GM18520 (cell line): Measurements from ENCODE around the gene TARBP1.

Experiments used
- ATAC-seq: cut with Tn5 transposase; IDR thresholded peaks from one replicate; pipeline ENCODE4 v1.9.1; 2021; ENCODE audit not compliant: unreplicated experiment

Gene TARBP1

DNA sequence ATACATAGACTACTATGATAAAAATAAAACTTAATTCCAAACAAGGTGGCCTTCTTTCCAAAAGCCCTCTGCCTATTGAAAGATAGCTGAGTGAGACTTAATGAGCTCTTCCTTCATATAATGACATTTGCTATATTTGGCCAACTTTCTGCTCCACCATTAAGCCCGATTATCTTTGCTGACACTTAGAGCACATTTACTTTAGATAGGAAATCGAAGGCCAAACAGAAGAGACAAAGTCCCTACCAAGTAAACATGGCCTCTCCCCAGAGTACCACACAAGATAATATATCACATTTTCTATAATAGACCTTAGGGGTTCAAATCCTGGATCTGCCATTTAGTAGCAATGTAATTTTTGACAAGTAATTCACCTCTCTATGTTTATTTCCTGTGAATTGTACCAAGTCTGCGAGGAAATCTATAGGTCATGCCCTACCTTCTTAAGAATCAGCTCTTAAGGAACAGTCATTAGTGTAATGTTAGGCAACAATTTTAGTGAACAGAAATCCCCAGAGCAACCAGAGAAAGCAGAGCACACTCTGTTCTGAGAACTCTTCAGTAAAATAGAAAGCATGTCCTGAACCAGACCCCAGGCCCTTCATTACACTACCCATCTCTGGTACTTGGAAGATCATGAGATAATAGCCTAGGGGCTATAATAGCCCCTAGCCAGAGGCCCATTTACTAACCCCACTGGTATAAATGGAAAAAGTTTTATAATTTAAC is 123.0 kb downstream of the TARBP1 start:
- ATAC-seq = no peak

DNA sequence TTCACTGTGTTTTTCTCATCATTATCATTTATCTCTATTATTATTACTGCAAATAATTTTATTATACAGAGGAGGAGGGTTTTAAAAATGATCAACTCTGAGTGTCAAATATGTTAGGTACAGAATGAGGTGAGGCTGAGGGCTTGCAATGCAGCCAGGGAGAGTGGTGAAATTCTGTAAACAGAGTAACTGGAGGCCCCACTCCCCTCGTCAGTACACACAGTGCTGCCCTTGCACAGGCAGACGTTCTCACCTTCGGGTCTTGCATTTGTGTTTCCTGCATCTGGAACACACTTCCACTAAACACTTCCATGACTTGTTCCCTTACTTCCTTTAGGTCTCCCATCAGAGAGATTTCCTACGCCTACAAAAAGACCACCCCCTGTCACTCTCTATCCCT is 130.0 kb downstream of the TARBP1 start:
- no peak for ATAC-seq

DNA sequence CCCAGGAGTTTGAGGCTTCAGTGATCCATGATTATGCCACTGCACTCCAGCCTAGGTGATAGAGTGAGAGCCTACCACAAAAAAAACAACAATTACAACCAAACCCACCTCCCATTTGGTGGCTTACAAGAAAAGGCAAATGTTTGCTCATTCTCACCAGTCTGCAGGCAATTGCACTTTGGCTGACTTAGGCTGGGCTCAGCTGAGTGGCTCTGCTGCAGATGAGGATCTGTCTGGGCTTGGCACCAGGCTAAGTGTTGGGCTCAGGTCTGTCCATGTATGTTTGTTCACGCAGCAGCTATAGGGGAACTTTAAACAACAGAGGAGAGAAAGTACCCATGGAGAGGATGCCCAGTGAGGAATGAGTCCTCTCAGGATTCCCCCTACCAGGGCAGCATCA is 133.7 kb downstream of the TARBP1 start:
- ATAC-seq = no peak

DNA sequence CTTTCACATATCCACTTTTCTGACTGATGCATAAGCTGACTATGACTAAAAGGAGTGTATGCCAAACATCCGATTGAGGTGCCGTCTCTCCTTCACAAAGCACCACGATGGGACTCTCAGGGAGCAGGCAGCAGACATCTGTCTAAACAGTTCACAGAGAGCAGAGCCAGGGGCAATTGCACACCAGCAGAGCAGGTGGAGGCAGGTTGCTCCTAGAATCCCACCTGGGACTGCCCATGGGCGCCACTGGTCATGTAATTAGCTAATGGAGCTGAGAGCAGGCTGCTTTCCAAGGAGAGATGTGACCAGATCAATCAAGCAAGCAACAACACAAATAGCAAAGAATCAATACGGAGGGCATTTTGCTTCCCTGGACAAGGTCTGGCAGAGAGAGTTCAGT is 136.2 kb downstream of the TARBP1 start:
- no peak for ATAC-seq
